ENCODE measurements around the gene HSD17B12.

DNA sequence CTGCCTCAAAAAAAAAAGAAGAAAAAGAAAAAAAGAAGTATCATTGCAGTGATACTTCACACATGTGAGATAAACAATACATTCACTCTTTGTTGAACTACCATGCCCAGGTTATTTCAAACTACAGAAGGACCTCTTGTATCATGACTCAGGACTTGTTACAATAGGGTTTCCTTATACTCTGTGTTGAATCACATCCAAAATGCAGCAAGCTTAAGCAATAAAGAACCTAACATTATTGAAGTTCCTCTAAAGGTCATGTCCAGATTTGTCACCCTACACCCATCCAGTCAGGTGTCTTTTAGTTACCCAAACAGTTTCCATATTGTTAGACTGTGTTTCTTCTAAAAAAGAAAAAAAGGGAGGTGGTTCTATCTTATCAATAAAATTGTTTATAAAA, 173.2 kb downstream of the HSD17B12 start:
- TF ChIP-seq, protein P1, sequence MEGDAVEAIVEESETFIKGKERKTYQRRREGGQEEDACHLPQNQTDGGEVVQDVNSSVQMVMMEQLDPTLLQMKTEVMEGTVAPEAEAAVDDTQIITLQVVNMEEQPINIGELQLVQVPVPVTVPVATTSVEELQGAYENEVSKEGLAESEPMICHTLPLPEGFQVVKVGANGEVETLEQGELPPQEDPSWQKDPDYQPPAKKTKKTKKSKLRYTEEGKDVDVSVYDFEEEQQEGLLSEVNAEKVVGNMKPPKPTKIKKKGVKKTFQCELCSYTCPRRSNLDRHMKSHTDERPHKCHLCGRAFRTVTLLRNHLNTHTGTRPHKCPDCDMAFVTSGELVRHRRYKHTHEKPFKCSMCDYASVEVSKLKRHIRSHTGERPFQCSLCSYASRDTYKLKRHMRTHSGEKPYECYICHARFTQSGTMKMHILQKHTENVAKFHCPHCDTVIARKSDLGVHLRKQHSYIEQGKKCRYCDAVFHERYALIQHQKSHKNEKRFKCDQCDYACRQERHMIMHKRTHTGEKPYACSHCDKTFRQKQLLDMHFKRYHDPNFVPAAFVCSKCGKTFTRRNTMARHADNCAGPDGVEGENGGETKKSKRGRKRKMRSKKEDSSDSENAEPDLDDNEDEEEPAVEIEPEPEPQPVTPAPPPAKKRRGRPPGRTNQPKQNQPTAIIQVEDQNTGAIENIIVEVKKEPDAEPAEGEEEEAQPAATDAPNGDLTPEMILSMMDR (conservative IDR thresholded peaks at IDR 0.05), result no peak
- TF ChIP-seq EZH2 (IDR thresholded peaks at IDR 0.05; ENCODE audit: low read depth), result no peak

Measured in PC-9 (cell line).